Panc1 (cell line): ENCODE data around the gene ADORA2B. TPM values are rescaled to one million over a fixed set of nuclear protein-coding genes. Genes with fewer than 3 reads are reported as not detected.

ENCODE experiments used
- ATAC-seq: fragments of 200-7000 bp; cut with Tn5 transposase; 2 replicates; pipeline ENCODE4 v1.9.1; 2020; ENCODE audit warnings: mild to moderate bottlenecking, moderate library complexity
- BruUV-seq: library from RNA; stranded (reverse); fragments of 400-500 nt; replicated peaks from 2 replicates; lab custom pipeline; 2021; lab: Mats Ljungman, UMichigan
- CTCF ChIA-PET: fragments of 300-600 bp; sonication (Branson Sonifier 250); formaldehyde crosslinking; loops from one replicate; lab custom pipeline; 2022; ENCODE audit warnings: antibody characterized with exemption; lab: Charles Lee
- POLR2A ChIA-PET: fragments of 300-600 bp; sonication (Branson Sonifier 250); formaldehyde crosslinking; loops from one replicate; lab custom pipeline; 2022; ENCODE audit warnings: antibody characterized with exemption; lab: Charles Lee
- DNase-seq: peaks from one replicate; pipeline ENCODE4 v3.0.0-alpha.2; 2010; ENCODE audit warnings: low read depth, low spot score
- H3K27ac ChIP-seq: 2 replicates; pipeline ENCODE4 v1.5.1; 2011; ENCODE audit warnings: mild to moderate bottlenecking, low read length, inconsistent platforms
- H3K27me3 ChIP-seq: fragments of 200-500 bp; sonication (Bioruptor generic); 2 replicates; pipeline ENCODE4 v1.6.0; 2014; ENCODE audit warnings: low read length, inconsistent platforms; ENCODE audit not compliant: control insufficient read depth, insufficient read depth
- H3K36me3 ChIP-seq: fragments of 200-500 bp; sonication (Bioruptor generic); 2 replicates; pipeline ENCODE4 v1.5.1; 2014; ENCODE audit warnings: inconsistent platforms, mild to moderate bottlenecking, low read length, moderate library complexity; ENCODE audit not compliant: control insufficient read depth, insufficient read depth
- H3K4me1 ChIP-seq: 2 replicates; pipeline ENCODE4 v1.5.1; 2011; ENCODE audit warnings: inconsistent platforms, mild to moderate bottlenecking, low read length, moderate library complexity; ENCODE audit not compliant: control insufficient read depth, insufficient read depth
- H3K4me3 ChIP-seq, 2 experiments: 2 replicates each; pipeline ENCODE4 v1.5.1; 2011 to 2012; ENCODE audit warnings: low read depth in 2 of 2, low read length in 2 of 2, mild to moderate bottlenecking in 2 of 2, inconsistent platforms in 1 of 2, moderate library complexity in 1 of 2
- H3K9me3 ChIP-seq: fragments of 200-500 bp; sonication (Bioruptor generic); 2 replicates; pipeline ENCODE4 v1.5.1; 2014; ENCODE audit warnings: low read depth, mild to moderate bottlenecking, inconsistent platforms, low read length, moderate library complexity; ENCODE audit not compliant: control insufficient read depth, insufficient read depth
- POLR2AphosphoS5 ChIP-seq: IDR thresholded peaks from 2 replicates; pipeline ENCODE4 v1.6.1; 2012; ENCODE audit warnings: mild to moderate bottlenecking, low read depth, low read length, moderate library complexity
- SIN3A ChIP-seq: IDR thresholded peaks from 2 replicates; pipeline ENCODE4 v1.6.1; 2012; ENCODE audit warnings: low read depth, mild to moderate bottlenecking, low read length, moderate library complexity, borderline replicate concordance; ENCODE audit not compliant: insufficient read depth
- TCF7L2 ChIP-seq: IDR thresholded peaks from 2 replicates; pipeline ENCODE4 v1.6.1; 2011; ENCODE audit warnings: mild to moderate bottlenecking, low read depth, low read length, inconsistent platforms
- in situ Hi-C: cut with HindIII; loops from 2 replicates; pipeline ENCODE4 v1.10.0; 2016; ENCODE audit warnings: low sequenced_read_pairs, low pct_unique_long_range_greater_than_20kb
- intact Hi-C: fragments of 100-400 bp; cut with micrococcal nuclease; formaldehyde crosslinking; loops from one replicate; pipeline ENCODE4 v1.10.0; 2022; ENCODE audit not compliant: unreplicated experiment
- total RNA-seq: library from RNA; stranded (reverse); gene quantifications from one replicate; pipeline ENCODE4 v1.2.1, GENCODE V29; 2021; ENCODE audit not compliant: unreplicated experiment
- TF ChIP-seq, protein P1 (sequence below), 2 experiments: IDR thresholded peaks; 2 replicates each; pipeline ENCODE4 v1.6.1; 2011 to 2012; ENCODE audit warnings: low read depth in 2 of 2, control low read depth in 1 of 2, low read length in 1 of 2, mild to moderate bottlenecking in 1 of 2, moderate library complexity in 1 of 2; ENCODE audit not compliant: insufficient read depth in 1 of 2
- TF ChIP-seq, protein P2 (sequence below): fragments of 450-650 bp; IDR thresholded peaks from 2 replicates; pipeline ENCODE4 v1.5.1; 2017; ENCODE audit warnings: mild to moderate bottlenecking

ADORA2B gene
- total RNA-seq, 1 experiment from 2014 or later = 42.7 TPM

DNA sequence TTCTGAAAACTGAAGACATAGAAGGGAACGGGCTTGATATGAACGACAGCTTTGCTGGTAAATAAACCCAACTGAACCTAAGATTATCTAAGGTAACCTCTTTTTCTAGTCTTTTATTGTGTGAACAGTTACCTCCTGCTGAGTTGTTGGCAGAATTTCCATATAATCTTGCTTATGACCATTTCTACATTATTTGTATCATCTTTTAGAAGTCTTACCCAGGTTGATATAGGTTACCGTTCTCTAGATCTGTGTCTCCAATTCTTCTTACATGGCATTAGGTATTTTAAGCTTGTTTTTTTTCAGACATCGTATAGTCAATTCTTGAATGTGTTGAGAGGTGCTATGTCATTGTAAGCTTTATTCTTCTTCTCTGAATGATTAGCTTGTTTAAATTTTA lies 79.0 kb downstream of the ADORA2B start:
- H3K9me3 ChIP-seq = no peaks in the 10 kb centered on the region
- H3K36me3 ChIP-seq = peaks cover 25% of the 10 kb centered on the region
- BruUV-seq = no TSS peak
- peaks cover 18% of the 10 kb centered on the region for H3K4me1 ChIP-seq
- no peak overlapping the region for H3K4me3 ChIP-seq
- ATAC-seq = no peak
- ChIA-PET CTCF (no interaction called here), POLR2A (no interaction called here)
- DNase-seq = no peak
- no peaks in the 10 kb centered on the region for H3K27me3 ChIP-seq
- H3K27ac ChIP-seq = no peak overlapping the region
- TF ChIP-seq SIN3A = no peak
- no peak for TF ChIP-seq TCF7L2
- TF ChIP-seq, protein P1, sequence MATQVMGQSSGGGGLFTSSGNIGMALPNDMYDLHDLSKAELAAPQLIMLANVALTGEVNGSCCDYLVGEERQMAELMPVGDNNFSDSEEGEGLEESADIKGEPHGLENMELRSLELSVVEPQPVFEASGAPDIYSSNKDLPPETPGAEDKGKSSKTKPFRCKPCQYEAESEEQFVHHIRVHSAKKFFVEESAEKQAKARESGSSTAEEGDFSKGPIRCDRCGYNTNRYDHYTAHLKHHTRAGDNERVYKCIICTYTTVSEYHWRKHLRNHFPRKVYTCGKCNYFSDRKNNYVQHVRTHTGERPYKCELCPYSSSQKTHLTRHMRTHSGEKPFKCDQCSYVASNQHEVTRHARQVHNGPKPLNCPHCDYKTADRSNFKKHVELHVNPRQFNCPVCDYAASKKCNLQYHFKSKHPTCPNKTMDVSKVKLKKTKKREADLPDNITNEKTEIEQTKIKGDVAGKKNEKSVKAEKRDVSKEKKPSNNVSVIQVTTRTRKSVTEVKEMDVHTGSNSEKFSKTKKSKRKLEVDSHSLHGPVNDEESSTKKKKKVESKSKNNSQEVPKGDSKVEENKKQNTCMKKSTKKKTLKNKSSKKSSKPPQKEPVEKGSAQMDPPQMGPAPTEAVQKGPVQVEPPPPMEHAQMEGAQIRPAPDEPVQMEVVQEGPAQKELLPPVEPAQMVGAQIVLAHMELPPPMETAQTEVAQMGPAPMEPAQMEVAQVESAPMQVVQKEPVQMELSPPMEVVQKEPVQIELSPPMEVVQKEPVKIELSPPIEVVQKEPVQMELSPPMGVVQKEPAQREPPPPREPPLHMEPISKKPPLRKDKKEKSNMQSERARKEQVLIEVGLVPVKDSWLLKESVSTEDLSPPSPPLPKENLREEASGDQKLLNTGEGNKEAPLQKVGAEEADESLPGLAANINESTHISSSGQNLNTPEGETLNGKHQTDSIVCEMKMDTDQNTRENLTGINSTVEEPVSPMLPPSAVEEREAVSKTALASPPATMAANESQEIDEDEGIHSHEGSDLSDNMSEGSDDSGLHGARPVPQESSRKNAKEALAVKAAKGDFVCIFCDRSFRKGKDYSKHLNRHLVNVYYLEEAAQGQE (IDR thresholded peaks at IDR 0.05; ENCODE audit: insufficient read depth in 1 of 2, low read depth in 2 of 2, low read length in 1 of 2) = no peak
- TF ChIP-seq, protein P2, sequence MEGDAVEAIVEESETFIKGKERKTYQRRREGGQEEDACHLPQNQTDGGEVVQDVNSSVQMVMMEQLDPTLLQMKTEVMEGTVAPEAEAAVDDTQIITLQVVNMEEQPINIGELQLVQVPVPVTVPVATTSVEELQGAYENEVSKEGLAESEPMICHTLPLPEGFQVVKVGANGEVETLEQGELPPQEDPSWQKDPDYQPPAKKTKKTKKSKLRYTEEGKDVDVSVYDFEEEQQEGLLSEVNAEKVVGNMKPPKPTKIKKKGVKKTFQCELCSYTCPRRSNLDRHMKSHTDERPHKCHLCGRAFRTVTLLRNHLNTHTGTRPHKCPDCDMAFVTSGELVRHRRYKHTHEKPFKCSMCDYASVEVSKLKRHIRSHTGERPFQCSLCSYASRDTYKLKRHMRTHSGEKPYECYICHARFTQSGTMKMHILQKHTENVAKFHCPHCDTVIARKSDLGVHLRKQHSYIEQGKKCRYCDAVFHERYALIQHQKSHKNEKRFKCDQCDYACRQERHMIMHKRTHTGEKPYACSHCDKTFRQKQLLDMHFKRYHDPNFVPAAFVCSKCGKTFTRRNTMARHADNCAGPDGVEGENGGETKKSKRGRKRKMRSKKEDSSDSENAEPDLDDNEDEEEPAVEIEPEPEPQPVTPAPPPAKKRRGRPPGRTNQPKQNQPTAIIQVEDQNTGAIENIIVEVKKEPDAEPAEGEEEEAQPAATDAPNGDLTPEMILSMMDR = no peak
- no peak for TF ChIP-seq POLR2AphosphoS5
- in situ Hi-C loops (no loop called here), intact Hi-C loops (no loop called here)

DNA sequence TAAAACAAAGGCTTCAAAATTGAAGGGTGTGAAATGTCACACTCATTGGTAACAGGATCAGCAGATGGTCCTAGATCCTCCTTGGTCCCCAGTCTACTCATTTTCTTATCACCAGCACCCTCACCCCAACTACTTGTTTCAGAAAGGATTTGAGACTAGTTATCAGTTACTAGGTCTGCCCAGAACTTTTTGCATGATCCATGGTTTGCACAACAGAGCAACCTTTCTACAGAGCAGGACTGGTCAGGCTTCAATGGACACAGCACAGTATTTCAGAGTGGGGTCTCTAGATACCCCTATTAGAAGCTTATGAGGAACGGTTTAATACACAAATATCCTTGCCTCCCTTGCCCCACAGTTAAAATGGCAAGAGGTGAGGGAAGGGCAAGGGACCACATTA lies 80.3 kb downstream of the ADORA2B start:
- POLR2A ChIA-PET = interaction anchor here (0.6 kb wide), 1 partner anchor 16 kb away, joined by 3 read pairs; no protein-coding TSS in a partner anchor
- intact Hi-C loops = no loop called here
- TF ChIP-seq TCF7L2 (no peak), SIN3A (no peak), POLR2AphosphoS5 (no peak)
- TF ChIP-seq, protein P1 (IDR thresholded peaks at IDR 0.05; ENCODE audit: insufficient read depth in 1 of 2, low read depth in 2 of 2, low read length in 1 of 2) = no peak
- TF ChIP-seq, protein P2 = no peak

More for the DNA sequence above, 80.3 kb downstream of the ADORA2B start:
- DNase-seq = no peak
- H3K36me3 ChIP-seq = peaks cover 38% of the 10 kb centered on the region
- ATAC-seq = no peak
- no TSS peak for BruUV-seq
- H3K27ac ChIP-seq = no peak overlapping the region
- in situ Hi-C loops = no loop called here
- H3K27me3 ChIP-seq = no peaks in the 10 kb centered on the region
- peaks cover 21% of the 10 kb centered on the region for H3K4me1 ChIP-seq
- CTCF ChIA-PET = no interaction called here
- no peak overlapping the region for H3K4me3 ChIP-seq
- H3K9me3 ChIP-seq = no peaks in the 10 kb centered on the region

Other genes with a start within 250 kb of the ADORA2B start
- 25.5 TPM for gene ZNF286A, start 245.4 kb upstream of the ADORA2B start, total RNA-seq
- gene TBC1D26, start 212.8 kb upstream of the ADORA2B start, total RNA-seq = 0.05 TPM
- gene ZSWIM7, start 54.6 kb downstream of the ADORA2B start, total RNA-seq = 17.5 TPM
- gene TTC19, start 54.7 kb downstream of the ADORA2B start, total RNA-seq = 28.4 TPM